Activated CD8-positive, alpha-beta memory T cell treated with anti-CD3 and anti-CD28 coated beads, Interleukin-2, amount 50 U/mL, for 1 hour (primary cell): ENCODE measurements around the gene CCDC194.
"Not testable (repeated sequence)": the region's sequence is repeated elsewhere in the genome, so short reads cannot be mapped to it uniquely, and the experiment has no call there.

Experiments used
- DNase-seq: peaks from one replicate; pipeline ENCODE4 v3.0.0-alpha.2; 2020; ENCODE audit errors: extremely low read depth

CCDC194 gene

DNA sequence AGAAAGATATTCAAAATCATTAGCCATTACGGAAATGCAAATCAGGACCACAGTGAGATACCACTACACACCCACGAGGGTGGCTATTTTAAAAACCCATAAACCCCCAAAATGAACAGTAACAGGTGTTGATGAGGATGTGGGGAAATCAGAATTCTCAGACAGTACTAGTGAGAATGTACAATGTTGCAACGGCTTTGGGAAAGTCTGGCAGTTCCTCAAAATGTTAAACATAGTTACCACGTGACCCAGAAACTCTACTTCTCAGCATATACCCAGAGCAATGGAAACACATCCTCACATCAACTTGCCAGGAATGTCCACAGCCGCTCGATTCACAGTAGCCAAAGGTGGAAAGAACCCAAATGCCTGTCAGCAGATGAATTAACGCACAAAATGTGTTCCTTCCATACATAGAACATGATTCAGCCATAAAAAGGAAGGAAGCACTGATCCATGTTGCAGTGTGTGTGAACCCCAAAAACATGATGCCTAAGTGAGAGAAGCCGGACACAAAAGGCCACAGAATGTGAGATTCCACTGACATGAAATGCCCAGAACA lies 23.9 kb downstream of the CCDC194 start:
- no peak for DNase-seq

DNA sequence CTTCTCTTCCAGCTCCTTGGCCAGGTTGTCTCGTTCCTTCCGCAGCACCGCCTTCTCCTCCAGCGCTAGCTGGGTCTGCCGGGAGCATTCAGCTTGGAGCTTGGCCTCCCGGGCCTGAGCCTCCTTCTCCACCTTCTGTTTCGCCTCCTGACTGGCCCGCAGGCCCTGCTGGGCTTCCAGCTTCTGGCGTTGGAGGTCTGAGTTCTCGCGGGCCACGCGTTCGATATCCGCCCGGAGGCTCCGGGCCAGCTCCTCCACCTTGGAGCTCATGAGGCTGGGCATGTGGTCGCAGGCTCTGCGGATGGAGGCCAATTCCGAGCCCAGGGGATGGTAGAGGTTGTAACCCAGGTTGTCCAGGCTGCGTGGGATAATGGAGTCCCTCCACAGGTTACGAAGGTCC lies 28.6 kb downstream of the CCDC194 start:
- no peak for DNase-seq

DNA sequence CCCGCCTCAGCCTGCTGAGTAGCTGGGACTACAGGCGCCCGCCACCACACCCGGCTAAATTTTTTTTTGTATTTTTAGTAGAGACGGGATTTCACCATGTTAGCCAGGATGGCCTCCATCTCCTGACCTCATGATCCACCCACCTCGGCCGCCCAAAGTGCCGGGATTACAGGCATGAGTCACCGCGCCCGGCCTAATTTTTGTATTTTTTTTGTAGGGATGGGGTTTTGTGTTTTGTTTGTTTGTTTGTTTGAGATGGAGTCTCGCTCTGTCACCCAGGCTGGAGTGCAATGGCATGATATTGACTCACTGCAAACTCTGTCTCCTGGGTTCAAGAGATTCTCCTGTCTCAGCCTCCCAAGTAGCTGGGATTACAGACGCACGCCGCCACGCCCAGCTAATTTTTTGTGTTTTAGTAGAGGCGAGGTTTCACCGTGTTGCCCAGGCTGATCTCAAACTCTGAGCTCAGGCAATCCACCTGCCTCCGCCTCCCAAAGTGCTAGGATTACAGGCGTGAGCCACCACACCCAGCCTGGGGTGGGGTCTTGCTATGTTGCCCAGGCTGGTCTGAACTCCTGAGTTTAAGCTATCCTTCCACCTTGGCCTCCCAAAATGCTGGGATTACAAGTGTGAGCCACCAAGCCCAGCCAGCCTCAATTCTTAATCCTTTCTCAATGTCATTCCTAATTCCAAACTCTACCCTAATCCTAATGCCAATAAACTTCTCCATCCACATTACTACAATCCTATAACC lies 30.0 kb downstream of the CCDC194 start:
- not testable (repeated sequence) for DNase-seq

DNA sequence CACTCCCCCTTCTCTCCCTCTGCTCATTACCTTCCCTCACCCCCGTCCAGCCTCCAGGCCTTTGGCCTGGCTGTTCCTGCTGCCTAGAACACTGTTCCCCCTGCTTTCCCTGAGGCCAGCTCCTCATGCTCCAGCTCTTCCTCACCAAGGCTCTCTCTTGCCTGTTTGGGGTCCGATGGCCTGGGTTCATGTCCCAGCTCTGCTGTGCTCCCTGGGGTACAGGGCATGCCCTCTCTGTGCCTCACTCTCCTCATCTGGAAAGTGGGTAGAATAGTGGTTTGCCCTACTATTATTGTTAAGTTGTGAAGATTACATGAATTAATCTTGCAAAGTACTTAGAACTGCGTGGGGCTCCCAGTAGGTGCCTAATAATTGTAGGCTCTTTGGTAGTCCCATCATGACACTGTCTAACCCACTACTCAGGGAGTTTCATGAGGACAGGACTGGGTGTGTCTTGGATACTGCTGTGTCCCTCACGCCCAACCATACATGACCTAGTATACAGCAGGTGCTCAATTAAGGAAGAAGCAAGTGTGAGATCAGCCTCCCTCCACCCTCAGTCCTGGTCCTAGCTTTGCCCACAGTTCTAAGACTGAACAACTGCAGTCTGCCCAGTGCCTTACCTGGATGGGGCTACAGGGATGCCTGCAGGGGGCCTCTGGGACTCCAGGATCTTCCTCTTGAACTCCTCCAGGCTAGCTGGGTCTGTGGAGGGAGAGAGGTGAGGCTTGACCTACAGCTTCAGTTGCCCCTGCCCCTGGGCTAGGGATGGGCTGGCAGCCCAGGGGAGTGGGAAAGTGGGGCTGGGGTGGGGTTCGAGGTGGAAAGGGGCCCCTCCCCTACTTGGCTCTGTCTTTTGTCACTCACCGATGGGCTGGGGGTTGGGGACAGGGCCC lies 33.8 kb downstream of the CCDC194 start:
- DNase-seq: no peak

DNA sequence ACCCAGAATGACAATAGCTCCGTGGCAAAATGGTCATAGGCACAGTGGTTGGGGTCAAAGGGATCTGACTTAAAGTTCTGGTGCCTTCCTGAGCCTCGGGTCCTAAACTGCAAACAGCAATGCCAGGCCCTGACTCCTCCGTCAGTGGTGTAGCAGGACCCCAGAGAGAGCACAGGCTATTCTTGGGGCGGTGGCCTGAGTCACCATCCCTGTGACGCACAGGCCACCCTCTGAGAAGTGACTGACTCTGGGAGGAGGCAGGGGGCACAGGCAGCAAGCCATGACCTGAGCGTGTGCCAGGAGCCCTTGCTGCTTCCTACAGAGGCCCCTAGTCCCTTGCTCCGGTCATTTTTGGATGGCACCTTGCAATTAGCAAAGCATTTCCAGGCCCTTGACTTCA lies 35.6 kb downstream of the CCDC194 start:
- DNase-seq: no peak

DNA sequence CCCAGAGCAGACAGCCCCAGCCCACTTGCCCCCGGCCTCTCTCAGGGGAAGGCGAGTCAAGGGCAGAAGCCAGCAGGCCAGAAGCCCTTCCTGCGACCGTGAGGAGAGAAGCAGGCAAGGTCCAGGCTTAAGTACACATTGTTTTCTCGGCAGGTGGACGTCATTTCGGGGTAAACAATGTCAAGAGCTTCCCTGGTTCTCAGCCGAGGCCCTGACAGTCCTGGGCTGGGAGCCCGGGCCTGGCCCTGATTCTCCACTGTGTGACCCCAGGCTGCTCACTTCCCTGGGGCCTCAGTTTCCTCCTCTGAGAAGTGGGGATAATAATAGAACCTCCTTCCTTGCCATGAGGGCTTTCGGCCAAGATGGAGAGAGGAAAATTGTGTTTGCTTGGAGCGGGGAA lies 36.3 kb downstream of the CCDC194 start:
- DNase-seq: no peak

DNA sequence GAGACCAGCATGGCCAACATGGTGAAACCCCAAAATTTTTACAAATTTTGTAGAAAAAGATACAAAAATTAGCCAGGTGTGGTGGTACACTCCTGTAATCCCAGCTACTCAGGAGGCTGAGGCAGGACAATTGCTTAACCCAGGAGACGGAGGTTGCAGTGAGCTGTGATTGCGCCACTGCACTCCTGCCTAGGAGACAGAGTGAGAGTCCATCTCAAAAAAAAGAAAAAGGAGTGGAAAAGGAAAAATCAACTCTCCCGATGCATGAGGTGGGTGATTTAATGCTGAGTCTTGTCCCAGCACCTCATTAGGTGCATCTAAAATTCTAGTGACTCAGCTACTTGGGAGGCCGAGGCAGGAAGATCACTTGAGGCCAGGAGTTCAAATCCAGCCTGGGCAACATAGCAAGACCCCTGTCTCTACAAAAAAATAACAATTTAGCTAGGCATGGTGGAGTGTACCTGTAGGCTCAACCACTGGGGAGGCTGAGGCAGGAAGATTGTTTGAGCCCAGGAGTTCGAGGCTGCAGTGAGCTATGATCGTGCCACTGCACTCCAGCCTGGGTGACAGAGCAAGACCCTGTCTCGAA lies 36.8 kb downstream of the CCDC194 start:
- DNase-seq: no peak

DNA sequence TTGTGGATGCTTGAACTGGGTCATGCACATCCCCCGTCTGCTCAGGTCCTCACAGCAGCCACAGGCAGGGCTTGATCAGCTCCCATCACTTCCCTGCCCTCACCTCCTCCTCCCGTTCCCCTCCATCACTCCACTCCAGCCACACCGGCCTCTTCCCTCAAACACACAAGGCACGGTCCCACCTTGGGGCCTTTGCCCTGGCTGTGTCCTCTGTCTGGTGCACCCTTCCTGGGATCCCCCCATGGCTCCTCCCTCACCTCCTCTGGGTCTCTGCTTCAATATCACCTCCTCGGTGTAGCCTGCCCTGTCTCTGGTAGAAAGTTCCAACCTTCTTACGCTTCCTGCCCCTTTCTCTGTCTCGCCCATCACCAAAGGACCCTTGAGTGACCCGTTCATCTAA lies 40.6 kb downstream of the CCDC194 start:
- no peak for DNase-seq

DNA sequence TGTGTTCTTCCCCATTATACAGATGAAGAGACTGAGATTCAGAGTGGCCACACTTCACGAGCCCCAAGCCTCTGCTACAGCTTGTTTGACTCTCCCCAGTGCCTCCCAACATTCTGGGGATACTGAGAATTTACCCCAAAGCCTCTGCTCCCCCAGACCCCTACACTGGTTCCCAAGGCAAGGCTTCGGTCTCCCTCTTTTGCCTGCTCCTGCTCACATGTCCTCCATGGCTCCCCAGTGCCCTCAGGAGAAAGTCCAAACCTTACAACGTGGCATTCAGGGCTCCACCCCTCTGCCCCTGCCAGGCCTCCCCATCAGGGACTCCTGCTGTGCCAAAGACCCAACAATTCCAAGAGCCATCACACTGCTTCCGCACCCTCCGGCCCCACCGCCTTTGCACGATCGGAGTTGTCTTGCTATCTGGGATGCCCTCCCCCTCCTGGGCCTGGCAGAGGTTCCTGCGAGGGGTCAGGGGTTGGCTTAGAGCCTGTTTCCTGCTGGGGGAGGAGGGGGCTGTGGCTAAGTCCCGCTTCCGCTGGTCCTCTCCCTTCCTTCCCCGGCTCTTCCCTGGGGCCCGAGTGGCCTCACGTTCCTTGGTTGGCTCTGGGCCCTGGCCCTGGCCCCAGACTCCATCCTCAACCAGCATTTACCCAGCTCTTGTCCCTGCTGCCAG lies 41.3 kb downstream of the CCDC194 start:
- no peak for DNase-seq

DNA sequence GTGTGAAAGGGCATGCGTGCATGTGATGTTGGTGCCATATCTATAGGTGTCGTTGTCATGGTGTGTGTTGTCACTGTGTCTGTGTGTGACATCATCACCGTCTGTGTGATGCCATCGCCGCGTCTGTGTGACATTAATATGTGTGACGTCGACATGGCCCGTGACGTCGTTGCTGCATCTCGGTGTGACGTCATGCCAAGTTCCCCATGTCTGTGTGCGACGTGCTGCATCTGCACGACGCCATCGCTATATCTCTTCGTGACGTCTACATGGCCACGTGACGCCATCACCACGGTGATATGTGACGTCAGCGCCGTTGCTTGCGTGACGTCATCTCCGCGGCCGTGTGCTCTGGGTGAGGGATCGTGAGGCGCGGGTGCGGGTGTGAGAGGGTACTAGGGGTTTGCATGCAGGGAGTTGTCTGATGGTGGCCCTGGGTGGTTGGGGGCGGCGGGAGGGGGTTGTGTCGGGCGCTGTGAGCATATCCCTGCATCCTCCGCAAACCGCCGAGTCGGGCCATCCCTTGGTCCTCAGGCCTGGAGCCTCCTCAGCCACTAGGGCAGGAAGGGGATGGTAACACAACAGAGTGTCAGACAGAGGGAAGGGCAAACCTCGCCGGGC lies 42.1 kb downstream of the CCDC194 start:
- no peak for DNase-seq

DNA sequence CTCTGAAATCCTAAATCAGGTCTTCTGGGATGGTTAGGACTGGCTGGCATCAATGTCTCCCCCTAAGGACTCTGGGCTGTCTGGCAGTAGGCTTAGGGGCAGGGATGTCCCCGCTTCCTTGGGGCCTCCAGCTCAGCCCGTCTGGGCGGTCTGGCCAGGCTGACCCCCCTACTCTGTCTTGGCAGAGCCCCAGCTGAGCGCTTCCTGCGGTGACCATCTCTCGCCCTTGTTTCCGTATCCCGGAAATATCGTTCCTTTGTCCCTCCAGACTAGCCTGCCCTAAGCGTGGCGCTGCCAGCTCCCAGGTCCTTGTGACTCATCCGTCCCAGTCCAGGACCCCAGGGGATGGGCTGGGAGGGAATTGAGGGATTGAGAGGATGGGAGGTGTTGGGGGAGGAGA lies 45.3 kb downstream of the CCDC194 start:
- no peak for DNase-seq

DNA sequence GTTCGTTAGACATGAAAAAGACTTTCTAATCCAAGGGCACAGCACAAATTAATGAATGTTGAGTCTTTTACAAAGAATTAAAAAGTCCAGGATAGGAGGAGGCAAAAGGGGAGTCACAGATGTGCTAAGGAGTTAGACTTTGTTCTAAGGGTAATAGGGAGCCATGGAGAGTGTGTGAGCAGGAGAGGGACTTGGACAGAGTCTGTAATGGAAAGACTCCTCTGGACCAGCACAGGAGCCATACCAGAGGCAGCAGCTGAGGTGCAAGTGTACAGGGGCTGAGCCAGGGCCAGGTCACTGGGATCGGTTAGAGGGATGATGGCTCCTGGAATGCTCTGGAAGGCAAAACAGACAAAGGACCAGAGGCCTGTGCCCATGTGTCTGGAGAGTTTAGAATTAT lies 46.1 kb downstream of the CCDC194 start:
- no peak for DNase-seq

DNA sequence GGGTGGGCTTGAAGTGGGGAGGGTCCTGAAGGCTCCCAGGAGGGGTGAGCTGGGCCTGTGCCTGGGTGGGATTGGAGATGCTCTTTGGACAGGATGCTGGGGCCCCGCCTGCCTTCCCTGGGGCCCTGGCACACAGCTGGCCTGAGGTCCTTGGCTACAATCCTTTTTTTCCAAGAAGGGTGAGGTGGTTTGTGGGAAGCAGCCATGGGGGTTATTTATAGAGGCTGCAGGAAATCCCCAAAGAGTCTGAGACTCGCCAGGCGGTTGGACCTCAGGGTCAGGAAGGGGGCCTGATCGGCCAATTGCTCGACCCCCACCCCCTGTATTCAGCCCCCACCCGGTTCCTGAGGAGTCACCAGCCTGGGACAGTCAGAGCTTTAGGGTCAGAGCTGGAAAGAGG lies 46.6 kb downstream of the CCDC194 start:
- no peak for DNase-seq

DNA sequence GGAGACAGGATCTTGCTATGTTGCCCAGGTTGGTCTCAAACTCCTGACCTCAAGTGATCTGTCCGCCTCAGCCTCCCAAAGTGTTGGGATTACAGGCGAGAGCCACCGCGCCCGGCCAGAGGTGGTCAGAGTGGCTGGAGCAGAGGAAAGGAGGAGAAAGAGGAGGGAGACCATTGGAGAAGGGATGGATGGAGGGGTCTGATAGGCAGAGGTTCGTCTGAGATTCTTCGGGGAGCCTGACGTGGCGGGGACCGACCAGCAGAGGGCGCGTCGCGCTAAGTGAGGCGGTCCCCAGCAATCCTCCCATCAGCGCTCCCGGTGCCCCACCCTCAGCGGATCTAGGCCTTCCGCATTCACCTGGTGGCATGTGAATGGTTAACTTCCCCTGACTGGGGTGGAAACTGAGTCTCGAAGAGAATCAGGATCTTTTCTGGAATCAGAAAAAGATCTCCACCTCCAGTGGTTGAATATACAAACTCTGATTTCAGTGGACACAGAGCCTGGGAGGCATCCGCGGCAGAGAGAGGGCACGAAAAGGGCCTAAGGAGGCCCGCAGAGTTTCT lies 47.8 kb downstream of the CCDC194 start:
- peak; percentile 35 for DNase-seq

DNA sequence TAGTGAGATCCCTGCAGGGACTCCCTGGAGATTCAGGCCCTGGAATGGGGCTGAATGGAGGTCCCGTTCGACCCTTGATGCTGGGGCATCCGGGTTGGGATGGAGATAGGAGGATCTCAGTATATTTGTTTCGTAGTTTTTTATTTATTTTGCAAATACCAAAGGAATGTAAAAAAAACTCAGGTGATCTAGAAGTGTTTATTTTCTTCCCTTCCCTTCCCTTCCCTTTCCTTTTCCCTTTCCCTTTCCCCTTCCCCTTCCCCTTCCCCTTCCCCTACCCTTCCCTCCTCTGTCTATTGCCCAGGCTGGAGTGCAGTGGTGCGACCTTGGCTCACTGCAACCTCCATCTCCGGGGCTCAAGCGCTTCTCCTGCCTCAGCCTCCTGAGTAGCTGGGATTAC lies 52.2 kb downstream of the CCDC194 start:
- no peak for DNase-seq

DNA sequence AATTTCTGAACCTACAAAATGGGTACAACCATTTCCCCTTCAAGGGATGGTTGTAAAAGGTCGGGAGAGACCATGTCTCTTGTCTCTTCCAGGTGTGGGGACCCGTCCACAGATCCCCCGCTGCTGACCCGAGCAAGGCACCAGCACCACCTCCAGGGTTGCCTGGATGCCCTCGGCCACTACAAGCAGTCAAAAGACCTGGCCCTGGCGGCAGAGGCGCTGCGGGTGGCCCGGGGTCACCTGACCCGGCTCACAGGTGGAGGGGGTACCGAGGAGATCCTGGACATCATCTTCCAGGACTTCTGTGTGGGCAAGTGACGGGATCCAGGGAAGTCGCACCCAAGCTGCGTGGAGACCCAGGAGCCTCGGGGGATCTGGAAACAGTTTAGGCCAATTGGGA lies 52.6 kb downstream of the CCDC194 start:
- no peak for DNase-seq

DNA sequence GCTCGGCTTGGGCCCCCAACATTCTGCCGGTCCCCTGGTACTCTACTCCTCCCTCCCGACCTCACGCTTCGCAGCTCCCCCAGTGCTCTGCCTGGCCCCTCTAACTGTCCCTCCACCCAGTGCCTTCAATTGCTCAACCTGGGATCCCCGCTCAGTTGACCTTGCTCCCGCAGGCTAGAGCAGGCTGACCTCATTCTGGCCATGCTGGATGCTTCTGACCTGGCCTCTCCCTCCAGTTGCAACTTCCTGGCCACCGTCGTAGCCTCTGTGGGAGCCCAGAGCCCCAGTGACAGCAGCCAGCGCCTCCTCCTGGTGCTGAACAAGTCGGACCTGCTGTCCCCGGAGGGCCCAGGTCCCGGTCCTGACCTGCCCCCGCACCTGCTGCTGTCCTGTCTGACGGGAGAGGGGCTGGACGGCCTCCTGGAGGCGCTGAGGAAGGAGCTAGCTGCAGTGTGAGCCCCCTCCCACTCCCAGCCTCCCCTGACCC lies 53.1 kb downstream of the CCDC194 start:
- no peak for DNase-seq
